ENCODE results near the gene MUC12.

- TF ChIP-seq CTCF (IDR thresholded peaks at IDR 0.05) (no peak), POLR2A (IDR thresholded peaks at IDR 0.05) (peak in 1 of 2 donors; percentile 56)
Observed at GRCh38 chr7:101017064-101017777, 47.9 kb downstream of the MUC12 start.
